Gastroesophageal sphincter (tissue), 4 donors: ENCODE results near the gene MARCO. TPM values are rescaled to one million over a fixed set of nuclear protein-coding genes. Genes with fewer than 3 reads are reported as not detected.

ENCODE experiments used
- ATAC-seq: fragments of 150-250 bp; one replicate; pipeline ENCODE4 v1.9.1; 2016; ENCODE audit warnings: mild to moderate bottlenecking, moderate library complexity
- H3K27ac ChIP-seq, 4 donors: fragments of 200-600 bp; sonication (generic) in 3 of 4; 1 replicate in 3 of 4; 2 replicates in 1 of 4; pipeline ENCODE4 v1.5.1; 2016 to 2019
- H3K27me3 ChIP-seq: fragments of 200-600 bp; sonication (generic); one replicate; pipeline ENCODE4 v1.5.1; 2019
- H3K36me3 ChIP-seq, 2 donors: fragments of 200-600 bp; sonication (generic); one replicate each; pipeline ENCODE4 v1.5.1; 2019; ENCODE audit warnings: control low read depth in 1 of 2
- H3K4me1 ChIP-seq, 3 donors: fragments of 200-600 bp; sonication (generic); 1 replicate in 2 of 3; 2 replicates in 1 of 3; pipeline ENCODE4 v1.5.1; 2016 to 2019; ENCODE audit warnings: control low read depth in 2 of 3
- H3K4me3 ChIP-seq, 2 donors: fragments of 200-600 bp; sonication (generic); one replicate each; pipeline ENCODE4 v1.5.1; 2019; ENCODE audit warnings: mild to moderate bottlenecking in 1 of 2, moderate library complexity in 1 of 2
- H3K9me3 ChIP-seq, 3 donors: fragments of 200-600 bp; sonication (generic); one replicate each; pipeline ENCODE4 v1.5.1; 2017 to 2019; ENCODE audit warnings: control low read depth in 2 of 3
- EP300 ChIP-seq: sonication (generic); formaldehyde crosslinking; IDR thresholded peaks from one replicate; pipeline ENCODE4 v1.6.1; 2017; ENCODE audit warnings: antibody characterized with exemption, mild to moderate bottlenecking
- POLR2A ChIP-seq, 2 donors: fragments of 450-650 bp; IDR thresholded peaks; one replicate each; pipeline ENCODE4 v1.6.1; 2017; ENCODE audit warnings: antibody characterized with exemption in 2 of 2, mild to moderate bottlenecking in 2 of 2, moderate library complexity in 1 of 2
- POLR2AphosphoS5 ChIP-seq: sonication (generic); formaldehyde crosslinking; IDR thresholded peaks from one replicate; pipeline ENCODE4 v1.6.1; 2017; ENCODE audit warnings: antibody characterized with exemption
- WGBS, 2 donors: methylation state at CpG; one replicate each; pipeline ENCODE4 v1.1.5; 2018; ENCODE audit warnings: low coverage in 1 of 2; 5-methylcytosine and 5-hydroxymethylcytosine counted together
- total RNA-seq, 4 donors: library from RNA; depleted of rRNA; stranded (reverse); fragments of >200 nt; gene quantifications; one replicate each; pipeline ENCODE4 v1.1.0, GENCODE V29; 2016
- TF ChIP-seq, protein P1 (sequence below), 4 experiments: fragments of 200-600 bp in 2 of 4; fragments of 450-650 bp in 2 of 4; sonication (generic) in 1 of 4; IDR thresholded peaks; one replicate each; pipeline ENCODE4 v1.5.1; 2017 to 2019; ENCODE audit warnings: antibody characterized with exemption in 4 of 4, mild to moderate bottlenecking in 2 of 4, moderate library complexity in 2 of 4

MARCO gene
- total RNA-seq, 4 donors from 2014 or later: 1.9 to 56.1 (median 24.0) TPM

DNA sequence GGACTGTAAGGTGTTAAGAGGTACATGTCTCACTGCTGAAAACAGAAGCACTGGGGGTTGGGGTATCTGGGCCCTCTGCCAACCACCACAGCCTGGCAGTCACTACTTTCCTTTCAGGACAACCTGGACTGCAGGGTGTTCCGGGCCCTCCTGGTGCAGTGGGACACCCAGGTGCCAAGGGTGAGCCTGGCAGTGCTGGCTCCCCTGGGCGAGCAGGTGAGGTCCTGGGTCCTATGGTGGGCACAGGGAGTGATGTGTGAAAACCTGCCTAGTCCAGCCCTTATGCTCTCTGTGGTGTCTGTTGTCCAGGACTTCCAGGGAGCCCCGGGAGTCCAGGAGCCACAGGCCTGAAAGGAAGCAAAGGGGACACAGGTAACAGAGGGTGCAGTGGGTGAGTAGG is 40.0 kb downstream of the MARCO start:
- no peak for ATAC-seq
- no peaks in the 10 kb centered on the region for H3K36me3 ChIP-seq
- WGBS, 2 donors: no CpG with 5 or more reads among the region's 3 CpGs
- no peak overlapping the region for H3K27ac ChIP-seq
- no peaks in the 10 kb centered on the region for H3K4me1 ChIP-seq
- peaks cover 0 to 5% (median 0%) of the 10 kb centered on the region in 3 donors for H3K9me3 ChIP-seq
- H3K4me3 ChIP-seq: no peak overlapping the region
- peaks cover 40% of the 10 kb centered on the region for H3K27me3 ChIP-seq
- TF ChIP-seq, protein P1, sequence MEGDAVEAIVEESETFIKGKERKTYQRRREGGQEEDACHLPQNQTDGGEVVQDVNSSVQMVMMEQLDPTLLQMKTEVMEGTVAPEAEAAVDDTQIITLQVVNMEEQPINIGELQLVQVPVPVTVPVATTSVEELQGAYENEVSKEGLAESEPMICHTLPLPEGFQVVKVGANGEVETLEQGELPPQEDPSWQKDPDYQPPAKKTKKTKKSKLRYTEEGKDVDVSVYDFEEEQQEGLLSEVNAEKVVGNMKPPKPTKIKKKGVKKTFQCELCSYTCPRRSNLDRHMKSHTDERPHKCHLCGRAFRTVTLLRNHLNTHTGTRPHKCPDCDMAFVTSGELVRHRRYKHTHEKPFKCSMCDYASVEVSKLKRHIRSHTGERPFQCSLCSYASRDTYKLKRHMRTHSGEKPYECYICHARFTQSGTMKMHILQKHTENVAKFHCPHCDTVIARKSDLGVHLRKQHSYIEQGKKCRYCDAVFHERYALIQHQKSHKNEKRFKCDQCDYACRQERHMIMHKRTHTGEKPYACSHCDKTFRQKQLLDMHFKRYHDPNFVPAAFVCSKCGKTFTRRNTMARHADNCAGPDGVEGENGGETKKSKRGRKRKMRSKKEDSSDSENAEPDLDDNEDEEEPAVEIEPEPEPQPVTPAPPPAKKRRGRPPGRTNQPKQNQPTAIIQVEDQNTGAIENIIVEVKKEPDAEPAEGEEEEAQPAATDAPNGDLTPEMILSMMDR (IDR thresholded peaks at IDR 0.05): no peak
- TF ChIP-seq EP300 (no peak), POLR2AphosphoS5 (no peak), POLR2A (IDR thresholded peaks at IDR 0.05) (no peak)

DNA sequence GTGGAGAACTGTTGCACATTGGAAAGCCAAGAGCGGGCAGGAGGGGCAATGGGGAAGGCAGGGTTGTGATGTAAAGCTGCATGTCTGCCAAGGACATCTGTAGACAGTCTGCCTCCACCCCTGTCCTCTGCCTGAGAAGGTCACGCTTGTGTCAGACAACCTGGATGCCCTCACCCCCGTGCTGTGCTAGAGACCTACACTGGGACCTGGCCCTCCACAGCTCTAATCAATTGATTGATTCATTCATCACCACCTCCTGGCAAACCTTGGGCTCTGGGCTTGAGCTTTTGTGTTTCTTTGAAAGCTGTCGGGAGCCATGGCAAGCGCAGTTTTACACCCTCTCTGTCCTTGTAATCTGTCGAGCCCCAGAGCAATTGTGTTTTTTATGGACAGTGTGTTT is 41.1 kb downstream of the MARCO start:
- Histone ChIP-seq H3K27ac (no peak overlapping the region), H3K4me3 (no peak overlapping the region), H3K36me3 (no peaks in the 10 kb centered on the region), H3K27me3 (peaks cover 38% of the 10 kb centered on the region), H3K4me1 (no peaks in the 10 kb centered on the region), H3K9me3 (no peaks in the 10 kb centered on the region)
- TF ChIP-seq, protein P1 (IDR thresholded peaks at IDR 0.05): no peak
- no peak for TF ChIP-seq EP300
- ATAC-seq: no peak
- 60% methylated on average over 1 of the region's 6 CpGs; no CpG with 5 or more reads in 1 of the 2 donors for WGBS, 2 donors

DNA sequence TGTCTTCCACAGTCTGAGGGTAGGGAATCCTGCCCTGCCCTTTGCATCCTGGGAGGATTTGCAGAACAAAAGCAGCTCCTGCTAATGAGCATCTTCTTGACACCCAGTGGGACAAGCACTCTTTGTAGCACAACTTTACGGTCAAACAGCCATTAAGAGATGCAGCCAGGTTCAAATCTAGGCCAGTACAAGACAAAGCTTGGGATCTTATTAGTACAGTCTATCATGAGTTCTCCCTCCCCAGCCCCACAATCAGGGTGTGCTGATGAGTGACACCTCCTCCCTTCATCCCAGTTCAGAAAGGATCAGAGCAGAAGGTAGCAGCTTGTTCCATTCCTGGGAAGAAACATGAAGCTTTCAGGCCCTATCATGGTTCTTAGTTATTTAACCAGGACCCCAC is 41.9 kb downstream of the MARCO start:
- H3K4me1 ChIP-seq: no peaks in the 10 kb centered on the region
- no peaks in the 10 kb centered on the region for H3K36me3 ChIP-seq
- no peak overlapping the region for H3K4me3 ChIP-seq
- TF ChIP-seq, protein P1 (IDR thresholded peaks at IDR 0.05): no peak
- TF ChIP-seq EP300: no peak
- no peak for TF ChIP-seq POLR2A (IDR thresholded peaks at IDR 0.05)
- no peak for TF ChIP-seq POLR2AphosphoS5
- H3K9me3 ChIP-seq: no peaks in the 10 kb centered on the region
- 100% methylated on average over 1 of the region's 1 CpG; no CpG with 5 or more reads in 1 of the 2 donors for WGBS, 2 donors
- peaks cover 40% of the 10 kb centered on the region for H3K27me3 ChIP-seq
- no peak overlapping the region for H3K27ac ChIP-seq
- no peak for ATAC-seq

DNA sequence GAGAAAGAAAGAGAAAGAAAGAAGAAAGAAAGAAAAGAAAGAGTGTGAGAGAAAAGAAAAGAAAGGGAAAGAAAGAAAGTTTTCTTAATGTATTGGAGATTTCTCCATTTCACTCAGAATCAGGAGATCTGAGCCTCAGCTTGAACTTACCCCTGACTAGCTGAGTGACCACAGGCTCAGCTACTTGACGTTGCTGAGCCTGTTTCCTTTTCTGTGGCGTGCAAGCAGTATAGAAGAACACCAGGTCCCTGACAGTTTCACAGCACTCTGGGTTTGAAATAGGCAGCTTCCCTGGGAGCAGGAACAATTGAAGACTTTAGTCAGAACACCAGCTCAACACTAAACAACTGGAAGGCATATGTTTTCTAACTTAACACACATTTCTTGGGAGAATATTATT is 44.7 kb downstream of the MARCO start:
- Histone ChIP-seq H3K4me3 (no peak overlapping the region), H3K27ac (no peak overlapping the region), H3K9me3 (no peaks in the 10 kb centered on the region), H3K36me3 (no peaks in the 10 kb centered on the region), H3K4me1 (no peaks in the 10 kb centered on the region), H3K27me3 (peaks cover 50% of the 10 kb centered on the region)
- TF ChIP-seq, protein P1 (IDR thresholded peaks at IDR 0.05): no peak
- TF ChIP-seq POLR2A (IDR thresholded peaks at IDR 0.05): no peak
- no peak for TF ChIP-seq POLR2AphosphoS5
- TF ChIP-seq EP300: no peak
- ATAC-seq: no peak
- 31% methylated on average over 2 of the region's 2 CpGs; no CpG with 5 or more reads in 1 of the 2 donors for WGBS, 2 donors

DNA sequence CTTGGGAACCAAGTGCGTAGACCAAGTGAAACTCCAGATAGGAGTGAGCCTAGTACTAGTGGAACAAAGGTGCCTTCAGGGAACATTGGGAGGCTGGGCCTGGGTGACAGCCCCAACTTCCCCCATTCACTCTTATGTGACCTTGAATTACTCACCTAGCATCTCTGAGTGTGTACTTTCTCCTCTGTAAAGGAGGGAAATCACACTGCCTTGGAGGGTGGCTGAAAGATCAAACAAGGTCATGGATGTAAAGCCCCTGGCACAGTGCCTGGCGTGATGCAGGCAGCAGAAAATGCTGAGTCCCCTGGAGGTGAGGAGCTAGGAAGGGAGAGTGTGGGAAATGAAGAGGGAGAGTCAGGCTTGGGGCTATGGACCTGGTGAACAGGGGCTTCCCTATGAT is 45.9 kb downstream of the MARCO start:
- H3K27ac ChIP-seq: no peak overlapping the region
- no peak overlapping the region for H3K4me3 ChIP-seq
- H3K9me3 ChIP-seq: no peaks in the 10 kb centered on the region
- H3K27me3 ChIP-seq: peaks cover 45% of the 10 kb centered on the region
- ATAC-seq: no peak
- TF ChIP-seq EP300: no peak
- WGBS, 2 donors: 81% methylated on average over 2 of the region's 2 CpGs; no CpG with 5 or more reads in 1 of the 2 donors
- H3K4me1 ChIP-seq: no peaks in the 10 kb centered on the region
- no peaks in the 10 kb centered on the region for H3K36me3 ChIP-seq
